ENCODE data around the gene UFSP2. TPM values are rescaled to one million over a fixed set of nuclear protein-coding genes. Genes with fewer than 3 reads are reported as not detected.

Gene UFSP2
- total RNA-seq, 1 donor from 2014 or later, result 27.5 TPM

- H3K27ac Mint-ChIP-seq (ENCODE audit: unreplicated experiment), result peak overlapping the region; percentile 95
- H3K79me2 ChIP-seq (ENCODE audit: insufficient read depth, low read length), result no peaks in the 10 kb centered on the region
- H3K36me3 ChIP-seq (ENCODE audit: insufficient read depth, low read length), result peaks cover 5% of the 10 kb centered on the region
- no peaks in the 10 kb centered on the region for H3K27me3 ChIP-seq (ENCODE audit: insufficient read depth, low read length)
- H3K4me3 ChIP-seq (ENCODE audit: insufficient read depth, low read depth, low read length), result no peak overlapping the region
- H3K4me1 ChIP-seq (ENCODE audit: insufficient read depth, low read length), result peaks cover 36% of the 10 kb centered on the region
- no peak for FAIRE-seq
- H4K20me1 ChIP-seq (ENCODE audit: insufficient read depth, low read length), result no peaks in the 10 kb centered on the region
- no peaks in the 10 kb centered on the region for H3K27me3 Mint-ChIP-seq (ENCODE audit: low read depth, unreplicated experiment)
- no peak overlapping the region for H2AFZ ChIP-seq (ENCODE audit: low read depth, low read length)
- DNase-seq (ENCODE audit: low read depth), result peak; percentile 86
- TF ChIP-seq EZH2 (IDR thresholded peaks at IDR 0.05; ENCODE audit: insufficient read depth, low read length) (no peak), CTCF (IDR thresholded peaks at IDR 0.05; ENCODE audit: insufficient read depth, low read depth, low read length) (no peak)
- H3K4me3 Mint-ChIP-seq (ENCODE audit: unreplicated experiment), result no peak overlapping the region
- peaks cover 27% of the 10 kb centered on the region for H3K4me1 Mint-ChIP-seq (ENCODE audit: low read depth, unreplicated experiment)
- H3K27ac ChIP-seq (ENCODE audit: low read depth, low read length), result peak overlapping the region; percentile 94
- peaks cover 7% of the 10 kb centered on the region for H3K36me3 Mint-ChIP-seq (ENCODE audit: low read depth, unreplicated experiment)
- H3K9me3 ChIP-seq (ENCODE audit: insufficient read depth, low read depth, low read length), result no peaks in the 10 kb centered on the region
- peak overlapping the region; percentile 65 for H3K9ac ChIP-seq (ENCODE audit: low read length)
- peak overlapping the region; percentile 20 for H3K4me2 ChIP-seq (ENCODE audit: low read length)
- H3K9me3 Mint-ChIP-seq (ENCODE audit: unreplicated experiment), result peaks cover 2% of the 10 kb centered on the region
Measured at GRCh38 chr4:185358514-185358913, 67.2 kb downstream of the UFSP2 start.

DNA sequence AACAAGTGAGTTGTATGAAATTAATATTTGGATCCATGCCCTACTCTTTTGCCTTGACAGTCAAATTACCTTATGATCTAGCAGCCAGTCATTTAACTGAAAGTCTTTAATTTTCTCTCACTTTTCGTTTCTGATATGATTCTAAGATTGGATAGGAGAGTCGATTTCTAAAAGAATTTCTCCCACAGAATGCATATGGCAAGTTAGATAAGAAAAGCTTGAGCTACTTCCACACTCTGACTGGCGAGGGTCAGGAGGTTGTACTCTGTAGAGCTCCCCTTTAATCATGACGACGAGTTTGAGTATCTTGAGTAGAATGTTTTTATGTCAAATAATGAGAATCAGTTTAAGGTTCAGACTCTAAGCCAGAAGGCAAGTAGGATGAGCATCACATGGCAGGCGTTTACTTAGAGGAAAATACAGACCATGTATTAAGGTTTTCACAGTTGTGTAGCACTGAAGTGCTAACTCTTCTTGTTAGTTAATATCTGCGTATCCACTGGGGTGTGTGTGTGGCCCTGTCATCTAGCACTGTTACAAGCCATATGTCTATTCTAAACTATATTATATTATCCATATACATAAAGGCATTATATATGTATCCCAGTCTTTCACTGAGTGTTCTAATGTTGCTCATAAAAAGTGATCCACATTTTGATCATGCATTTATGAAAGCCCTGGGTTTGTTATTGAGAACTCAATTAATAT, 67.9 kb downstream of the UFSP2 start:
- peak overlapping the region; percentile 95 for H3K27ac Mint-ChIP-seq (ENCODE audit: unreplicated experiment)
- H3K4me3 ChIP-seq (ENCODE audit: insufficient read depth, low read depth, low read length), result no peak overlapping the region
- no peak for DNase-seq (ENCODE audit: low read depth)
- H3K36me3 Mint-ChIP-seq (ENCODE audit: low read depth, unreplicated experiment), result peaks cover 7% of the 10 kb centered on the region
- no peak overlapping the region for H3K4me2 ChIP-seq (ENCODE audit: low read length)
- H3K27me3 Mint-ChIP-seq (ENCODE audit: low read depth, unreplicated experiment), result no peaks in the 10 kb centered on the region
- H3K4me1 Mint-ChIP-seq (ENCODE audit: low read depth, unreplicated experiment), result peaks cover 27% of the 10 kb centered on the region
- no peak overlapping the region for H2AFZ ChIP-seq (ENCODE audit: low read depth, low read length)
- no peaks in the 10 kb centered on the region for H3K27me3 ChIP-seq (ENCODE audit: insufficient read depth, low read length)
- TF ChIP-seq CTCF (IDR thresholded peaks at IDR 0.05; ENCODE audit: insufficient read depth, low read depth, low read length) (no peak), EZH2 (IDR thresholded peaks at IDR 0.05; ENCODE audit: insufficient read depth, low read length) (no peak)
- H3K9ac ChIP-seq (ENCODE audit: low read length), result no peak overlapping the region
- peaks cover under 1% of the 10 kb centered on the region for H3K36me3 ChIP-seq (ENCODE audit: insufficient read depth, low read length)
- H3K4me1 ChIP-seq (ENCODE audit: insufficient read depth, low read length), result peaks cover 36% of the 10 kb centered on the region
- no peaks in the 10 kb centered on the region for H3K9me3 ChIP-seq (ENCODE audit: insufficient read depth, low read depth, low read length)
- FAIRE-seq, result peak; percentile 32
- H3K4me3 Mint-ChIP-seq (ENCODE audit: unreplicated experiment), result no peak overlapping the region
- peaks cover 2% of the 10 kb centered on the region for H3K9me3 Mint-ChIP-seq (ENCODE audit: unreplicated experiment)
- H3K27ac ChIP-seq (ENCODE audit: low read depth, low read length), result peak overlapping the region; percentile 94
- H4K20me1 ChIP-seq (ENCODE audit: insufficient read depth, low read length), result no peaks in the 10 kb centered on the region
- H3K79me2 ChIP-seq (ENCODE audit: insufficient read depth, low read length), result no peaks in the 10 kb centered on the region

- Mint-ChIP-seq H3K9me3 (ENCODE audit: unreplicated experiment) (peaks cover 2% of the 10 kb centered on the region), H3K27ac (ENCODE audit: unreplicated experiment) (no peak overlapping the region), H3K4me1 (ENCODE audit: low read depth, unreplicated experiment) (peaks cover 27% of the 10 kb centered on the region), H3K27me3 (ENCODE audit: low read depth, unreplicated experiment) (no peaks in the 10 kb centered on the region), H3K4me3 (ENCODE audit: unreplicated experiment) (no peak overlapping the region), H3K36me3 (ENCODE audit: low read depth, unreplicated experiment) (peaks cover 12% of the 10 kb centered on the region)
- FAIRE-seq, result no peak
- no peak overlapping the region for H3K4me3 ChIP-seq (ENCODE audit: insufficient read depth, low read depth, low read length)
- DNase-seq (ENCODE audit: low read depth), result no peak
- no peaks in the 10 kb centered on the region for H3K36me3 ChIP-seq (ENCODE audit: insufficient read depth, low read length)
- H3K79me2 ChIP-seq (ENCODE audit: insufficient read depth, low read length), result no peaks in the 10 kb centered on the region
- TF ChIP-seq EZH2 (IDR thresholded peaks at IDR 0.05; ENCODE audit: insufficient read depth, low read length), result no peak
- no peak for TF ChIP-seq CTCF (IDR thresholded peaks at IDR 0.05; ENCODE audit: insufficient read depth, low read depth, low read length)
- H2AFZ ChIP-seq (ENCODE audit: low read depth, low read length), result no peak overlapping the region
- peaks cover 32% of the 10 kb centered on the region for H3K4me1 ChIP-seq (ENCODE audit: insufficient read depth, low read length)
- H3K9ac ChIP-seq (ENCODE audit: low read length), result no peak overlapping the region
- no peak overlapping the region for H3K4me2 ChIP-seq (ENCODE audit: low read length)
- no peaks in the 10 kb centered on the region for H3K9me3 ChIP-seq (ENCODE audit: insufficient read depth, low read depth, low read length)
- peak overlapping the region; percentile 94 for H3K27ac ChIP-seq (ENCODE audit: low read depth, low read length)
- no peaks in the 10 kb centered on the region for H4K20me1 ChIP-seq (ENCODE audit: insufficient read depth, low read length)
- no peaks in the 10 kb centered on the region for H3K27me3 ChIP-seq (ENCODE audit: insufficient read depth, low read length)
Measured at GRCh38 chr4:185357211-185357610, 68.6 kb downstream of the UFSP2 start.
